ENCODE results near the gene CLBA1. TPM values are rescaled to one million over a fixed set of nuclear protein-coding genes. Genes with fewer than 3 reads are reported as not detected.

Gene CLBA1
- total RNA-seq, 3 donors from 2014 or later = 6.0 to 8.4 (median 6.9) TPM

DNA sequence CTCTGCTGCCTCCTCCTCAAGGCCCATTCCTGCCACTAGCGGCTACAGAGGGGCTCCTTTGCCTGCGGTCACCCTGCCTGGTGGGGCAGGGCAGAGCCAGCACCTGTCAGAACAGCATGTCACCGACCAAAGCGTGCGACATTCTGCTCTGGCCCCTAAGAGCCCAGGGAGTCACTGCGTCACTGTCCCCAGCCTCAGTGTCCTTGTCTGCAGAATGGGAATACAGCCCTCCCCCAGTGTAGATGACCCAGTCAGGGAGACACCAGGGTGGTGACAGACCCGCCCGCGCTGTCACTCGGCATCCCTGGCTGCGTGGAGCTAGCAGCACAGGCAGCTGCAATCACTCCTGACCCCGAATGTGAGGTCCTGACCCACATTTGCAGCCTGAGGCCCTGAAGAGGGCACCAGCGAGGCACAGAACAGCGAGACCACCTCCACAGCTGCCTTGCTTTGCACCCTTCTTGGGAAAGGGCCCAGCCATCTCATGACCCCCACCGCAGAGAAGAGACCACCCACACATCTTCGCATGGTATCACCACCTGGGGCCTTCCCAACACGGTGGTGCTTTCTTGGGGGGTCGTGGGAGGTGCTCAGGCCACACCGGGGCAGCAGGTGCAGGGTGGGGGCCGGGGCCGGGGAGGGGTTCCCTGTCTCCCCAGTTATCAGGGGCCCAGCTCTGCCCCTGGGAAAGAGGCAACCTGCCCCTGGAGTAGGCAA is 9.9 kb upstream of the CLBA1 start:
- no peaks in the 10 kb centered on the region for H3K36me3 ChIP-seq (ENCODE audit: low read depth)
- H3K9me3 ChIP-seq = no peaks in the 10 kb centered on the region
- peak in 2 of 3 donors; percentile 7 to 48 for DNase-seq
- peaks cover 53% of the 10 kb centered on the region for H3K4me1 ChIP-seq (ENCODE audit: low read depth)
- no peak for TF ChIP-seq CTCF (IDR thresholded peaks at IDR 0.05)
- H3K4me3 ChIP-seq = no peak overlapping the region
- intact Hi-C loops (cut with DNase I, micrococcal nuclease) = loop anchor here (10.0 kb wide), 1 partner anchor 69 kb away; no protein-coding TSS in a partner anchor
- no peak for ATAC-seq

- Histone ChIP-seq H3K4me1 (ENCODE audit: low read depth) (peaks cover 53% of the 10 kb centered on the region), H3K9me3 (no peaks in the 10 kb centered on the region), H3K4me3 (no peak overlapping the region), H3K36me3 (ENCODE audit: low read depth) (no peaks in the 10 kb centered on the region)
- TF ChIP-seq CTCF (IDR thresholded peaks at IDR 0.05) = peak; percentile 93
- intact Hi-C loops (cut with DNase I, micrococcal nuclease) = loop anchor here (10.0 kb wide), 1 partner anchor 68 kb away; no protein-coding TSS in a partner anchor
- peak; percentile 68 for ATAC-seq
- peak; percentile 90 to 92 (median 91) for DNase-seq
Observed at GRCh38 chr14:104976198-104977007, 9.2 kb upstream of the CLBA1 start.

- intact Hi-C loops (cut with DNase I, micrococcal nuclease) = loop anchor here (10.0 kb wide), 1 partner anchor 68 kb away; no protein-coding TSS in a partner anchor
- Histone ChIP-seq H3K4me3 (no peak overlapping the region), H3K4me1 (ENCODE audit: low read depth) (peaks cover 46% of the 10 kb centered on the region), H3K9me3 (no peaks in the 10 kb centered on the region), H3K36me3 (ENCODE audit: low read depth) (no peaks in the 10 kb centered on the region)
- DNase-seq (peak; percentile 24 to 53 (median 44)), ATAC-seq (no peak)
- no peak for TF ChIP-seq CTCF (IDR thresholded peaks at IDR 0.05)
Observed at GRCh38 chr14:104977008-104977680, 8.4 kb upstream of the CLBA1 start.

- ATAC-seq = peak; percentile 78
- DNase-seq = peak; percentile 78 to 86 (median 85)
- no peaks in the 10 kb centered on the region for H3K36me3 ChIP-seq (ENCODE audit: low read depth)
- intact Hi-C loops (cut with DNase I, micrococcal nuclease) = loop anchor here (10.0 kb wide), 1 partner anchor 67 kb away; no protein-coding TSS in a partner anchor
- peaks cover 38% of the 10 kb centered on the region for H3K4me1 ChIP-seq (ENCODE audit: low read depth)
- TF ChIP-seq CTCF (IDR thresholded peaks at IDR 0.05) = no peak
- H3K9me3 ChIP-seq = no peaks in the 10 kb centered on the region
- no peak within 1 kb of the TSS for H3K4me3 ChIP-seq
Observed at GRCh38 chr14:104977681-104978653, 7.6 kb upstream of the CLBA1 start, which contains the start of gene AHNAK2. AHNAK2 (minus strand) TSS chr14:104978374; CDS start chr14:104978237, 137 bp downstream.

Measured in mucosa of descending colon (tissue), 3 donors.